Activated naive CD8-positive, alpha-beta T cell (primary cell): ENCODE results near the gene GRIN1.

Source experiments
- H3K27ac Mint-ChIP-seq: one replicate; pipeline ENCODE4 v1.8.0; 2021; ENCODE audit warnings: mixed read lengths
- H3K27me3 Mint-ChIP-seq: one replicate; pipeline ENCODE4 v1.8.0; 2021; ENCODE audit warnings: mixed read lengths
- H3K36me3 Mint-ChIP-seq: one replicate; pipeline ENCODE4 v1.8.0; 2021; ENCODE audit warnings: mixed read lengths
- H3K4me1 Mint-ChIP-seq: one replicate; pipeline ENCODE4 v1.8.0; 2021; ENCODE audit warnings: low read depth, mixed read lengths
- H3K4me3 Mint-ChIP-seq: one replicate; pipeline ENCODE4 v1.8.0; 2021; ENCODE audit warnings: mild to moderate bottlenecking, mixed read lengths
- H3K9me3 Mint-ChIP-seq: one replicate; pipeline ENCODE4 v1.8.0; 2021; ENCODE audit warnings: low read depth, mixed read lengths

The GRIN1 gene

DNA sequence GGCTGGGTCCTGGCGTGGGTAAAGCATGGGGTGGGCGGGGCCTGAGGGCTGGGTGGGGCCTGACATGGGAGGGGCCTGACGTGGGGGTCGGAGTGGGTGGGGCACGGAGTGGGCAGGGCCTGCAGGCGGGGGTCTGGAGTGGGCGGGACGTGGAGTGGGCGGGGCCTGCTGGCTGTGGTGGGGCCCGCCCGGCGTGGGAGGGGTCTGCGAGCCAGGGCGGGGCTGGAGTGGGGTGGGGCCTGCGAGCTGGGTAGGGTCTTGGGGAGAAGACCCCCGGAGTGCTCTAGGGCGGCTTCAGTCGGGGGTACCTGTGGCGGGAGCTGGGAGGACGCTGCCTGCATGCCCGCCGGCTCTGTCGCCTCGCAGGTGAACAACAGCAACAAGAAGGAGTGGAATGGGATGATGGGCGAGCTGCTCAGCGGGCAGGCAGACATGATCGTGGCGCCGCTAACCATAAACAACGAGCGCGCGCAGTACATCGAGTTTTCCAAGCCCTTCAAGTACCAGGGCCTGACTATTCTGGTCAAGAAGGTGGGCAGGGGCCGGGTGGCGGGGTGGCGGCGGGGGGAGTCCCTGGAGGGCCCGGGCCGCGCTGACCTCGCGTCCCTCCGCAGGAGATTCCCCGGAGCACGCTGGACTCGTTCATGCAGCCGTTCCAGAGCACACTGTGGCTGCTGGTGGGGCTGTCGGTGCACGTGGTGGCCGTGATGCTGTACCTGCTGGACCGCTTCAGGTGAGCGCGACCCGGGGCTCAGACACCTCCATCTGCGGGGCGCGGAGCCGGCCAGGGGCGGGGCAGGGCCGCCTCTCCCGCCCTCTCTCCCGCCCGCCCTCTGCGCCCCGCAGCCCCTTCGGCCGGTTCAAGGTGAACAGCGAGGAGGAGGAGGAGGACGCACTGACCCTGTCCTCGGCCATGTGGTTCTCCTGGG, 22.9 kb downstream of the GRIN1 start:
- Mint-ChIP-seq H3K27ac (no peak overlapping the region), H3K27me3 (peaks cover 23% of the 10 kb centered on the region), H3K36me3 (no peaks in the 10 kb centered on the region), H3K4me3 (no peak overlapping the region), H3K4me1 (peaks cover 17% of the 10 kb centered on the region), H3K9me3 (no peaks in the 10 kb centered on the region)

DNA sequence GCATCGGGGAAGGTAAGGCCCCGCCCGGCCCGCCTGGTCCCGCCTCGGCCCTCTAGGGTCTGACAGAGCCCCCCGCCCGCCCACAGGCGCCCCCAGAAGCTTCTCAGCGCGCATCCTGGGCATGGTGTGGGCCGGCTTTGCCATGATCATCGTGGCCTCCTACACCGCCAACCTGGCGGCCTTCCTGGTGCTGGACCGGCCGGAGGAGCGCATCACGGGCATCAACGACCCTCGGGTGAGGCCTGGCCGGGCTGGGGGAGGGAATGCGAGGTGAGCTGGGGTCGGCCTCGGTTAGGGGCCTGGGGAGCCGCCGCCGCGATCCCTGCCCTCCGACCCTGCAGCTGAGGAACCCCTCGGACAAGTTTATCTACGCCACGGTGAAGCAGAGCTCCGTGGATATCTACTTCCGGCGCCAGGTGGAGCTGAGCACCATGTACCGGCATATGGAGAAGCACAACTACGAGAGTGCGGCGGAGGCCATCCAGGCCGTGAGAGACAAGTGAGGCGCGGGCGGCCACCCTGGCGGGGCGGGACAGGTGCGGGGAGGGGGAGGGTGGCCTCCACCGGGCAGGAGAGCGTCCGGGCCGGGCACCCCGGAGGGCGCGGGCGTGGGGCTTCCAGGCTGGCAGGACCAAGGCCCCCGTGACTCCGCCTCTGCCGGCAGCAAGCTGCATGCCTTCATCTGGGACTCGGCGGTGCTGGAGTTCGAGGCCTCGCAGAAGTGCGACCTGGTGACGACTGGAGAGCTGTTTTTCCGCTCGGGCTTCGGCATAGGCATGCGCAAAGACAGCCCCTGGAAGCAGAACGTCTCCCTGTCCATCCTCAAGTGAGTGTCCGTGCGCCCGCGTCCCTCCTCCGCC, 23.8 kb downstream of the GRIN1 start:
- Mint-ChIP-seq H3K27ac (no peak overlapping the region), H3K27me3 (peaks cover 23% of the 10 kb centered on the region), H3K36me3 (no peaks in the 10 kb centered on the region), H3K4me1 (peaks cover 13% of the 10 kb centered on the region), H3K4me3 (no peak overlapping the region), H3K9me3 (no peaks in the 10 kb centered on the region)

DNA sequence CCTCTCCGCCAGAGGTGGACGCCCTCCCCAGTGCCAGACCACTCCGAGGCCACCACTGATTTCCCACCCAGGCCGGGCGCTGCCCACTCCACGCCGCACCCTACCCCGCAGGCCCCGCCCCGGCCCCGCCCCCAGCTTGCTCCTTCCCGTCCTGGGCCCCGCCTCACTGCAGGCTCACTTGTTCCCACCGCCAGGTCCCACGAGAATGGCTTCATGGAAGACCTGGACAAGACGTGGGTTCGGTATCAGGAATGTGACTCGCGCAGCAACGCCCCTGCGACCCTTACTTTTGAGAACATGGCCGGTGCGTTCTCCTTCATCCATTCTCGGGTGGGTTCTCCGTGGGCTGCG, 24.4 kb downstream of the GRIN1 start:
- Mint-ChIP-seq H3K9me3 (no peaks in the 10 kb centered on the region), H3K4me1 (peaks cover 9% of the 10 kb centered on the region), H3K27me3 (peaks cover 18% of the 10 kb centered on the region), H3K27ac (no peak overlapping the region), H3K36me3 (no peaks in the 10 kb centered on the region), H3K4me3 (no peak overlapping the region)

DNA sequence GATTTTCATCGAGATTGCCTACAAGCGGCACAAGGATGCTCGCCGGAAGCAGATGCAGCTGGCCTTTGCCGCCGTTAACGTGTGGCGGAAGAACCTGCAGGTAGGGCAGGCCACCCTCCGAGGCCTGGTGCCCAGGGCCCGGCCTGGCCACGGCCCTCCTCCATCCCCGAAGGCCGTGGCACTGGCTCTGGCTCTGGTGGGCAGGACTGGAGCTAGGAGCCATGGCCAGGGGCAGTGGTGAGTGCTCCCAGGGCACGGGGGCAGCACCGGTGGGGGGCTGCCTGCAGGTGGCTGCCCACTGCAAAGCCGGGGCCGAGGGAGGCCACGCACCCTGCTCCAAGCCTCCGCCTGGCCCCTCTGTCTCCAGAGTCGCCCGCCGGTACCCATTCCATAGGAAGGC, 24.9 kb downstream of the GRIN1 start:
- Mint-ChIP-seq H3K27ac (no peak overlapping the region), H3K9me3 (no peaks in the 10 kb centered on the region), H3K36me3 (no peaks in the 10 kb centered on the region), H3K4me1 (peaks cover 6% of the 10 kb centered on the region), H3K27me3 (peaks cover 18% of the 10 kb centered on the region), H3K4me3 (no peak overlapping the region)

DNA sequence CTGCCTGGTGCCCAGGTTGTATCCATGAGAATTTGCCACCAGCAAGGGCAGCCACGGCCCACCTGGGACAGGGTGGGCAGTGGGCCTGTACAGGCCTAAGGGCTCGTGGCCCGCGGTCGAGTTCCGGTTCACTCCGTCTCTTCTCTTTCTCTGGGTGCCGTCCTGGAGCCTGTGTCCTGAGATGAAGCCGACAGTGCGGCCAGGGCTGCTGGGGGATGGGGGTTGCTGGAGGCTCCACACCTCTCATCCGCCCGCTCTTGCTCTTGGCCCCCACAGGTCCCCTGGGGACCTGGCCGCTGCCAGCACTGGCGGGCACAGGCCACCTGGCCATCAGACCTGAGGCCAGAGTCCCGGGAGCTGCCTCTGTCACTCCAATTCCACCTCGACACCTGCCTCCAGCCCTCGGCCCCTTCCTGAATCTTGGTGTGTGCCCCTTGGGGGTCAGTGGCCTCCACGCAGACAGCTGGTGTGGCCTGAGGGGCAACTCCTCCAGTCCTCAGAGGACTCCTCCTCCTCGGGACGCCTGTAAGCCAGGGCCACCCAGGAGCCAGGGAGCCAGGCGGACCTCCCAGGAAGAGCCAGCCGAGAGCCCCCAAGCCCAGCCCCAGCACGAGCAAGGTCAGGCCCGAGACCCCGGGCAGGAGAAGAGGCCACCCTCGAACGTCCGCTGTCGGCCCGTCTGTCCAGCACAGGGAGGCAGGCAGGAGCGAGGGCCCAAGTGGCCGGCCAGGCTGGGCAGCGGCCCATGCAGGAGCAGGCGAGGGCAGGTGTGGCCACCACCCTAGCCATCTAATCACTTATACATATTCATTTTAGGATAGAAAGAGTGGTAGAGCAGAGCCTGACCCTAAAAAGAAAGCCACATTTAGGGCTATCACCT, 25.7 kb downstream of the GRIN1 start:
- H3K4me1 Mint-ChIP-seq: peaks cover 2% of the 10 kb centered on the region
- H3K27me3 Mint-ChIP-seq: peaks cover 11% of the 10 kb centered on the region
- H3K36me3 Mint-ChIP-seq: no peaks in the 10 kb centered on the region
- H3K4me3 Mint-ChIP-seq: no peak overlapping the region
- H3K9me3 Mint-ChIP-seq: no peaks in the 10 kb centered on the region
- H3K27ac Mint-ChIP-seq: no peak overlapping the region

DNA sequence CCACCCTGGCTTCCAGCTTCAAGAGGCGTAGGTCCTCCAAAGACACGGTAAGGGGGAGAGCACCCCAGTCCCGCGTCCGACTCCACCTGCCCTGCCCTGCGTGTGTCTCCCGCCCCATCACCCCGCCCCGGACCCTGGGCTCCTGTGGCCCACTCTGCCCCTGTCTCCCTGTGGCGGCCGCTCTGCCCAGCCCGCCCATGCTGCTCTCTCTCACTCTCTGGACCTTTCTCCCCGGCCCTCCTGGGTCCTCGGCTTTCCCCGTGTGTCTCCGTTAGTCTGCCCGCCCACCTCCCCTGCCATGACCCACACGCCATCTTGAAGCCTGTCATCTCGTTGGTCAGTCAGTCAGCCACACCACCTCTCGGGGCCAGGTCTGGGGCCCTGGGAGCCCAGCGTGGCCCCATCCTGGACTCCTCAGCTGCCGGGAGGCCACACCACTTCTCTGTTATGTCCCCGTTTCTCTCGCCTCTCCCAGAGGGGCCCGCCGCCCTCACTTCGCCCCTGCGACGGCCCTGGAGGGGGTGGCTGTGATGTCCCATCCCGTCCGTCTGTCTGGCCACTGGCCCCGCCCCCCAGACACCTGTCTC, 26.4 kb downstream of the GRIN1 start:
- no peak overlapping the region for H3K27ac Mint-ChIP-seq
- no peaks in the 10 kb centered on the region for H3K9me3 Mint-ChIP-seq
- no peaks in the 10 kb centered on the region for H3K4me1 Mint-ChIP-seq
- H3K4me3 Mint-ChIP-seq: no peak overlapping the region
- no peaks in the 10 kb centered on the region for H3K36me3 Mint-ChIP-seq
- peaks cover 8% of the 10 kb centered on the region for H3K27me3 Mint-ChIP-seq

DNA sequence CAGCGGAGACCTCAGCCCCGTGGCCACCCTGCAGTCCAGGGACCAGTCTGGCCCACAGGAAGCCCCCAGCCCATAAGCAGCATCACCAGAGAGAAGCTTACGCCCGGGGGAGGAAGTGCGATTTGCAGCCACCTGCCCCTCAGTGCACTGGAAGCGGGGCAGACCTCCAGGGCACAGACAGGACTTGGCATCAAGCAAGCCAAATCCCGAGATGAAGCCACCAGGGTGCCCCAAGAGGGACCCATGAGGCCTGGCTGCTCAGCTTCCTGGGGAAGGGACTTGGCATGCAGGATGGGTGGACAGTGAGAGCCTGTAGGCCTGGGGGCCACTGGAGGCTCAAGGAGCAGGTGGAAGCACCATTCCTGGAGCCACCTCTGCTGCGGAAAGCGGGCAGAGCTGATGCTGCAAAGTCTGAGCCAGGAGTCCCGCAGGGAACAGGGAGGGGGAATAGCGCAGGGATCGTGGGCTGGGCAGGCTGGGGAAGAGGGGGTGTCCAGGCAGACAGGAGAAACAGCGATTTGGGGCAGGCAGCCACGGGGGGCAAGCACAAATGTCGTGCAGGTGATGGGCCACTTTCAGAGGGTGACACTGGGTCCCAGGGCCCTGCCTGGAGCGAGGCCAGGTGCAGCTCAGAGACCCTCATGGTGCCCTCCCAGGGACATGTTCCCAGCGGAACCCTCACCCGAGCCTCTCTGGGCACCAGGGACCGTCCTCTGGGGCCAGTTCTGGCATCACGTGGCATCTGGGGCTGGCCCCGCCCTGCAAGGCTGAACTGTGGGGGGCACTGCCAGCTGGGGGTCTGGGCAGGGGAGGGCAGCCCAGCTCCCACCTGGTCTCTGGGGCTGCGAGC, 27.7 kb downstream of the GRIN1 start:
- H3K4me3 Mint-ChIP-seq: peak overlapping the region; percentile 51
- no peaks in the 10 kb centered on the region for H3K9me3 Mint-ChIP-seq
- H3K4me1 Mint-ChIP-seq: no peaks in the 10 kb centered on the region
- no peak overlapping the region for H3K27ac Mint-ChIP-seq
- H3K27me3 Mint-ChIP-seq: peaks cover 8% of the 10 kb centered on the region
- H3K36me3 Mint-ChIP-seq: no peaks in the 10 kb centered on the region

DNA sequence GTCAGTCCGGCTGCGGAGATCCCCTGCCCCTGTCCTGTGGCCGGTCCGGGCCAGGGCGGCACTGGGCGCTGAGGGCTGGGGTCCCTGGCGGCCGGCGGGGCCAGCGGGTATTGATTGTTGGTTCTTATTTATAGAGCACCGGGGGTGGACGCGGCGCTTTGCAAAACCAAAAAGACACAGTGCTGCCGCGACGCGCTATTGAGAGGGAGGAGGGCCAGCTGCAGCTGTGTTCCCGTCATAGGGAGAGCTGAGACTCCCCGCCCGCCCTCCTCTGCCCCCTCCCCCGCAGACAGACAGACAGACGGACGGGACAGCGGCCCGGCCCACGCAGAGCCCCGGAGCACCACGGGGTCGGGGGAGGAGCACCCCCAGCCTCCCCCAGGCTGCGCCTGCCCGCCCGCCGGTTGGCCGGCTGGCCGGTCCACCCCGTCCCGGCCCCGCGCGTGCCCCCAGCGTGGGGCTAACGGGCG, 28.4 kb downstream of the GRIN1 start:
- no peak overlapping the region for H3K4me3 Mint-ChIP-seq
- peaks cover 8% of the 10 kb centered on the region for H3K27me3 Mint-ChIP-seq
- no peaks in the 10 kb centered on the region for H3K4me1 Mint-ChIP-seq
- H3K36me3 Mint-ChIP-seq: no peaks in the 10 kb centered on the region
- H3K27ac Mint-ChIP-seq: no peak overlapping the region
- no peaks in the 10 kb centered on the region for H3K9me3 Mint-ChIP-seq

DNA sequence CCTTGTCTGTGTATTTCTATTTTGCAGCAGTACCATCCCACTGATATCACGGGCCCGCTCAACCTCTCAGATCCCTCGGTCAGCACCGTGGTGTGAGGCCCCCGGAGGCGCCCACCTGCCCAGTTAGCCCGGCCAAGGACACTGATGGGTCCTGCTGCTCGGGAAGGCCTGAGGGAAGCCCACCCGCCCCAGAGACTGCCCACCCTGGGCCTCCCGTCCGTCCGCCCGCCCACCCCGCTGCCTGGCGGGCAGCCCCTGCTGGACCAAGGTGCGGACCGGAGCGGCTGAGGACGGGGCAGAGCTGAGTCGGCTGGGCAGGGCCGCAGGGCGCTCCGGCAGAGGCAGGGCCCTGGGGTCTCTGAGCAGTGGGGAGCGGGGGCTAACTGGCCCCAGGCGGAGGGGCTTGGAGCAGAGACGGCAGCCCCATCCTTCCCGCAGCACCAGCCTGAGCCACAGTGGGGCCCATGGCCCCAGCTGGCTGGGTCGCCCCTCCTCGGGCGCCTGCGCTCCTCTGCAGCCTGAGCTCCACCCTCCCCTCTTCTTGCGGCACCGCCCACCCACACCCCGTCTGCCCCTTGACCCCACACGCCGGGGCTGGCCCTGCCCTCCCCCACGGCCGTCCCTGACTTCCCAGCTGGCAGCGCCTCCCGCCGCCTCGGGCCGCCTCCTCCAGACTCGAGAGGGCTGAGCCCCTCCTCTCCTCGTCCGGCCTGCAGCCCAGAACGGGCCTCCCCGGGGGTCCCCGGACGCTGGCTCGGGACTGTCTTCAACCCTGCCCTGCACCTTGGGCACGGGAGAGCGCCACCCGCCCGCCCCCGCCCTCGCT, 29.0 kb downstream of the GRIN1 start:
- Mint-ChIP-seq H3K4me1 (no peaks in the 10 kb centered on the region), H3K9me3 (no peaks in the 10 kb centered on the region), H3K4me3 (no peak overlapping the region), H3K27ac (no peak overlapping the region), H3K36me3 (no peaks in the 10 kb centered on the region), H3K27me3 (peaks cover 8% of the 10 kb centered on the region)

DNA sequence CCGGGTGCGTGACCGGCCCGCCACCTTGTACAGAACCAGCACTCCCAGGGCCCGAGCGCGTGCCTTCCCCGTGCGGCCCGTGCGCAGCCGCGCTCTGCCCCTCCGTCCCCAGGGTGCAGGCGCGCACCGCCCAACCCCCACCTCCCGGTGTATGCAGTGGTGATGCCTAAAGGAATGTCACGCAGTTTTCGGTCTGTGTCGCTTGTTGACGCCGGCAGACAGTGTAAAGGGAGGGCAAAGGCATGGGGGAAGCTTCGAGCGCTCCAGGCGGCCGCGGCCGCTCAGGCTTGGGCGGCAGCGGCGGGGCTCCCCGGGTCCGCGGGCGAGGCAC, 29.6 kb downstream of the GRIN1 start:
- Mint-ChIP-seq H3K4me1 (no peaks in the 10 kb centered on the region), H3K4me3 (peak overlapping the region; percentile 23), H3K9me3 (no peaks in the 10 kb centered on the region), H3K27ac (no peak overlapping the region), H3K36me3 (no peaks in the 10 kb centered on the region), H3K27me3 (peaks cover 6% of the 10 kb centered on the region)

DNA sequence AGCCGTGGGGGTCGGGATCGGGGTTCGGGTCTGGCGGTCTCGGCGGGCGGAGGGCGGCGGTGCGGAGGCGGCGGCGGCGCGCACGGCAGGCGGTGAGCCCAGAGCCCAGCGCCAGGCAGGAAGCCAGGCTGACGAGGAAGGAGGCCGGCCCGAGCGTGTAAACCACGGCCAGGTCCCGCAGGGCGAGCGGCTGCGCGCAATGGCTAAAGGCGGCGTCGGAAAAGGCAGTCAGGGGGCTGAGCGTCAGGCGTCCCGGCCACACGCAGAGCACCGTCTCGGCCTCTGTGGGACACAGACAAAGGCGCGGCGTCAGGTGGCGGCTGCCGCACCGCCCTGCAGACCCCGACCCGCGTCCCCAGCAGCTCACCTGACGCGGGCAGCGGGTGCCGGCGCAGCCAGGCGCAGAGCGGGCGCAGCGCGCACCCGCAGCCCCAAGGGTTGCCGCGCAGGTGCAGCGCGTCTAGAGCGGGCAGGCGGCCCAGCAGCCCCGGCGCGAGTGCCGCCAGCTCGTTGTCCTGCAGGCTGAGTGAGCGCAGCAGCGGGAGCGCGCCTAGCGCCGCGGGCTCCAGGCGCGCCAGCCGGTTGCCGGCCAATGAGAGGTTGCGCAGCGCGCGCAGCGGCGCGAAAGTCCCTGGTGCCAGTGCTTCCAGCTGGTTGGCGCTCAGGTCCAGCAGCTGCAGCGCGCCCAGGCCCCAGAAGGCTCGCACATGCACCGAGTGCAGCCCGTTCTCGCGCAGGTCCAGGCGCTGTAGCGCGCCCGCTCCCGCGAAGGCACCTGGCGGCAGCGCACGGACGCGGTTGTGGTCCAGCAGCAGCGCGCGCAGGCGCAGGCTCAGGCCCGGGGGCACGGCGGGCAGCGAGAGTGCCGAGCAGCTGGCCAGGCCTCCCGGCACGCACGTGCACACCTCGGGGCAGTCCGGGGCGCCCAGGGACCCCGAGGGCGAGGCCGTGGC, 30.2 kb downstream of the GRIN1 start:
- H3K27me3 Mint-ChIP-seq: peaks cover 4% of the 10 kb centered on the region
- peak overlapping the region; percentile 23 for H3K4me3 Mint-ChIP-seq
- no peaks in the 10 kb centered on the region for H3K36me3 Mint-ChIP-seq
- H3K27ac Mint-ChIP-seq: no peak overlapping the region
- H3K9me3 Mint-ChIP-seq: no peaks in the 10 kb centered on the region
- no peaks in the 10 kb centered on the region for H3K4me1 Mint-ChIP-seq

DNA sequence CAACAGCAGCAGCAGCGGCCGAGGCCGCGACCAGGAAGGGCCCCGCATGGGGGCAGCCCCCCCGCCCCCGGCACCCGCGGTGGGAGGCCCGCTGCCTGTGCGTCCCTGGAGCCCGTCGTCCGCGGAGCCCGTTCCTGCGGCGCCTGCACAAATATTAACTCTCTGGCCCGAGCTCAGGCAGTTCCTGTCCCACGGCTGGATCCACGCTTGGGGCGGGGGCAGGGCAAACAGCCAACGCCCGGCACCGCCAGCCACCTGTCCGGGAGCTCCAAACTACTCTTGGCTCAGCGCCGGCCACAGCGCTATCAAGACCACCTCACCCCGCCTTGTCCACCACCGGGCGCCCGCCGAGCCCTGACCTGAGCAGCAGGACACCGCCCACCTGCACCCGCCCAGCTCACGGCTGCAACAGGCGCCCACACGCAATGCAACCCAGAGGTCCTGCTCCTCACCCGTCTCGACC, 31.0 kb downstream of the GRIN1 start, which contains the start of gene LRRC26:
TSS of gene LRRC26 (minus strand) at position 156 of the 463 bp plus-strand sequence. CDS start at position 48, 108 bp downstream.
- Mint-ChIP-seq H3K27me3 (peaks cover 3% of the 10 kb centered on the region), H3K4me3 (no peak within 1 kb of the TSS), H3K9me3 (no peaks in the 10 kb centered on the region), H3K4me1 (no peaks in the 10 kb centered on the region), H3K27ac (no peak within 1 kb of the TSS), H3K36me3 (no peaks in the 10 kb centered on the region)
